Panc1 (cell line): ENCODE results near the gene ATAD5. TPM values are rescaled to one million over a fixed set of nuclear protein-coding genes. Genes with fewer than 3 reads are reported as not detected.

Experiments used
- ATAC-seq: fragments of 200-7000 bp; cut with Tn5 transposase; 2 replicates; pipeline ENCODE4 v1.9.1; 2020; ENCODE audit warnings: mild to moderate bottlenecking, moderate library complexity
- BruUV-seq: library from RNA; stranded (reverse); fragments of 400-500 nt; replicated peaks from 2 replicates; lab custom pipeline; 2021; lab: Mats Ljungman, UMichigan
- CTCF ChIA-PET: fragments of 300-600 bp; sonication (Branson Sonifier 250); formaldehyde crosslinking; loops from one replicate; lab custom pipeline; 2022; ENCODE audit warnings: antibody characterized with exemption; lab: Charles Lee
- POLR2A ChIA-PET: fragments of 300-600 bp; sonication (Branson Sonifier 250); formaldehyde crosslinking; loops from one replicate; lab custom pipeline; 2022; ENCODE audit warnings: antibody characterized with exemption; lab: Charles Lee
- DNase-seq: peaks from one replicate; pipeline ENCODE4 v3.0.0-alpha.2; 2010; ENCODE audit warnings: low read depth, low spot score
- H3K27ac ChIP-seq: 2 replicates; pipeline ENCODE4 v1.5.1; 2011; ENCODE audit warnings: mild to moderate bottlenecking, low read length, inconsistent platforms
- H3K27me3 ChIP-seq: fragments of 200-500 bp; sonication (Bioruptor generic); 2 replicates; pipeline ENCODE4 v1.6.0; 2014; ENCODE audit warnings: low read length, inconsistent platforms; ENCODE audit not compliant: control insufficient read depth, insufficient read depth
- H3K36me3 ChIP-seq: fragments of 200-500 bp; sonication (Bioruptor generic); 2 replicates; pipeline ENCODE4 v1.5.1; 2014; ENCODE audit warnings: inconsistent platforms, mild to moderate bottlenecking, low read length, moderate library complexity; ENCODE audit not compliant: control insufficient read depth, insufficient read depth
- H3K4me1 ChIP-seq: 2 replicates; pipeline ENCODE4 v1.5.1; 2011; ENCODE audit warnings: inconsistent platforms, mild to moderate bottlenecking, low read length, moderate library complexity; ENCODE audit not compliant: control insufficient read depth, insufficient read depth
- H3K4me3 ChIP-seq, 2 experiments: 2 replicates each; pipeline ENCODE4 v1.5.1; 2011 to 2012; ENCODE audit warnings: low read depth in 2 of 2, low read length in 2 of 2, mild to moderate bottlenecking in 2 of 2, inconsistent platforms in 1 of 2, moderate library complexity in 1 of 2
- H3K9me3 ChIP-seq: fragments of 200-500 bp; sonication (Bioruptor generic); 2 replicates; pipeline ENCODE4 v1.5.1; 2014; ENCODE audit warnings: low read depth, mild to moderate bottlenecking, inconsistent platforms, low read length, moderate library complexity; ENCODE audit not compliant: control insufficient read depth, insufficient read depth
- POLR2AphosphoS5 ChIP-seq: IDR thresholded peaks from 2 replicates; pipeline ENCODE4 v1.6.1; 2012; ENCODE audit warnings: mild to moderate bottlenecking, low read depth, low read length, moderate library complexity
- SIN3A ChIP-seq: IDR thresholded peaks from 2 replicates; pipeline ENCODE4 v1.6.1; 2012; ENCODE audit warnings: low read depth, mild to moderate bottlenecking, low read length, moderate library complexity, borderline replicate concordance; ENCODE audit not compliant: insufficient read depth
- TCF7L2 ChIP-seq: IDR thresholded peaks from 2 replicates; pipeline ENCODE4 v1.6.1; 2011; ENCODE audit warnings: mild to moderate bottlenecking, low read depth, low read length, inconsistent platforms
- in situ Hi-C: cut with HindIII; loops from 2 replicates; pipeline ENCODE4 v1.10.0; 2016; ENCODE audit warnings: low sequenced_read_pairs, low pct_unique_long_range_greater_than_20kb
- intact Hi-C: fragments of 100-400 bp; cut with micrococcal nuclease; formaldehyde crosslinking; loops from one replicate; pipeline ENCODE4 v1.10.0; 2022; ENCODE audit not compliant: unreplicated experiment
- total RNA-seq: library from RNA; stranded (reverse); gene quantifications from one replicate; pipeline ENCODE4 v1.2.1, GENCODE V29; 2021; ENCODE audit not compliant: unreplicated experiment
- TF ChIP-seq, protein P1 (sequence below): fragments of 450-650 bp; IDR thresholded peaks from 2 replicates; pipeline ENCODE4 v1.5.1; 2017; ENCODE audit warnings: mild to moderate bottlenecking
- TF ChIP-seq, protein P2 (sequence below), 2 experiments: IDR thresholded peaks; 2 replicates each; pipeline ENCODE4 v1.6.1; 2011 to 2012; ENCODE audit warnings: low read depth in 2 of 2, control low read depth in 1 of 2, low read length in 1 of 2, mild to moderate bottlenecking in 1 of 2, moderate library complexity in 1 of 2; ENCODE audit not compliant: insufficient read depth in 1 of 2

Gene ATAD5
- total RNA-seq, 1 experiment from 2014 or later: 11.5 TPM

- ATAC-seq (no peak), DNase-seq (no peak)
- Histone ChIP-seq H3K27me3 (no peaks in the 10 kb centered on the region), H3K4me1 (no peaks in the 10 kb centered on the region), H3K27ac (no peak overlapping the region), H3K9me3 (no peaks in the 10 kb centered on the region), H3K36me3 (peaks cover 7% of the 10 kb centered on the region), H3K4me3 (no peak overlapping the region)
- no TSS peak for BruUV-seq
- TF ChIP-seq TCF7L2 (no peak), POLR2AphosphoS5 (no peak), SIN3A (no peak)
- TF ChIP-seq, protein P1, sequence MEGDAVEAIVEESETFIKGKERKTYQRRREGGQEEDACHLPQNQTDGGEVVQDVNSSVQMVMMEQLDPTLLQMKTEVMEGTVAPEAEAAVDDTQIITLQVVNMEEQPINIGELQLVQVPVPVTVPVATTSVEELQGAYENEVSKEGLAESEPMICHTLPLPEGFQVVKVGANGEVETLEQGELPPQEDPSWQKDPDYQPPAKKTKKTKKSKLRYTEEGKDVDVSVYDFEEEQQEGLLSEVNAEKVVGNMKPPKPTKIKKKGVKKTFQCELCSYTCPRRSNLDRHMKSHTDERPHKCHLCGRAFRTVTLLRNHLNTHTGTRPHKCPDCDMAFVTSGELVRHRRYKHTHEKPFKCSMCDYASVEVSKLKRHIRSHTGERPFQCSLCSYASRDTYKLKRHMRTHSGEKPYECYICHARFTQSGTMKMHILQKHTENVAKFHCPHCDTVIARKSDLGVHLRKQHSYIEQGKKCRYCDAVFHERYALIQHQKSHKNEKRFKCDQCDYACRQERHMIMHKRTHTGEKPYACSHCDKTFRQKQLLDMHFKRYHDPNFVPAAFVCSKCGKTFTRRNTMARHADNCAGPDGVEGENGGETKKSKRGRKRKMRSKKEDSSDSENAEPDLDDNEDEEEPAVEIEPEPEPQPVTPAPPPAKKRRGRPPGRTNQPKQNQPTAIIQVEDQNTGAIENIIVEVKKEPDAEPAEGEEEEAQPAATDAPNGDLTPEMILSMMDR: no peak
- TF ChIP-seq, protein P2, sequence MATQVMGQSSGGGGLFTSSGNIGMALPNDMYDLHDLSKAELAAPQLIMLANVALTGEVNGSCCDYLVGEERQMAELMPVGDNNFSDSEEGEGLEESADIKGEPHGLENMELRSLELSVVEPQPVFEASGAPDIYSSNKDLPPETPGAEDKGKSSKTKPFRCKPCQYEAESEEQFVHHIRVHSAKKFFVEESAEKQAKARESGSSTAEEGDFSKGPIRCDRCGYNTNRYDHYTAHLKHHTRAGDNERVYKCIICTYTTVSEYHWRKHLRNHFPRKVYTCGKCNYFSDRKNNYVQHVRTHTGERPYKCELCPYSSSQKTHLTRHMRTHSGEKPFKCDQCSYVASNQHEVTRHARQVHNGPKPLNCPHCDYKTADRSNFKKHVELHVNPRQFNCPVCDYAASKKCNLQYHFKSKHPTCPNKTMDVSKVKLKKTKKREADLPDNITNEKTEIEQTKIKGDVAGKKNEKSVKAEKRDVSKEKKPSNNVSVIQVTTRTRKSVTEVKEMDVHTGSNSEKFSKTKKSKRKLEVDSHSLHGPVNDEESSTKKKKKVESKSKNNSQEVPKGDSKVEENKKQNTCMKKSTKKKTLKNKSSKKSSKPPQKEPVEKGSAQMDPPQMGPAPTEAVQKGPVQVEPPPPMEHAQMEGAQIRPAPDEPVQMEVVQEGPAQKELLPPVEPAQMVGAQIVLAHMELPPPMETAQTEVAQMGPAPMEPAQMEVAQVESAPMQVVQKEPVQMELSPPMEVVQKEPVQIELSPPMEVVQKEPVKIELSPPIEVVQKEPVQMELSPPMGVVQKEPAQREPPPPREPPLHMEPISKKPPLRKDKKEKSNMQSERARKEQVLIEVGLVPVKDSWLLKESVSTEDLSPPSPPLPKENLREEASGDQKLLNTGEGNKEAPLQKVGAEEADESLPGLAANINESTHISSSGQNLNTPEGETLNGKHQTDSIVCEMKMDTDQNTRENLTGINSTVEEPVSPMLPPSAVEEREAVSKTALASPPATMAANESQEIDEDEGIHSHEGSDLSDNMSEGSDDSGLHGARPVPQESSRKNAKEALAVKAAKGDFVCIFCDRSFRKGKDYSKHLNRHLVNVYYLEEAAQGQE (IDR thresholded peaks at IDR 0.05; ENCODE audit: insufficient read depth in 1 of 2, low read depth in 2 of 2, low read length in 1 of 2): no peak
- ChIA-PET POLR2A (no interaction called here), CTCF (no interaction called here)
- in situ Hi-C loops (no loop called here), intact Hi-C loops (no loop called here)
Observed at GRCh38 chr17:30782206-30782605, 49.6 kb upstream of the ATAD5 start.

- Histone ChIP-seq H3K4me3 (no peak overlapping the region), H3K4me1 (no peaks in the 10 kb centered on the region), H3K9me3 (no peaks in the 10 kb centered on the region), H3K36me3 (peaks cover 5% of the 10 kb centered on the region), H3K27ac (no peak overlapping the region), H3K27me3 (no peaks in the 10 kb centered on the region)
- POLR2A ChIA-PET: no interaction called here
- in situ Hi-C loops: no loop called here
- DNase-seq: no peak
- no peak for ATAC-seq
- CTCF ChIA-PET: no interaction called here
- intact Hi-C loops: no loop called here
- TF ChIP-seq SIN3A (no peak), POLR2AphosphoS5 (no peak), TCF7L2 (no peak)
- TF ChIP-seq, protein P1: no peak
- TF ChIP-seq, protein P2 (IDR thresholded peaks at IDR 0.05; ENCODE audit: insufficient read depth in 1 of 2, low read depth in 2 of 2, low read length in 1 of 2): no peak
- BruUV-seq: no TSS peak
Observed at GRCh38 chr17:30788918-30789317, 42.8 kb upstream of the ATAD5 start.
